Stimulated activated CD4-positive, alpha-beta T cell treated with anti-CD3 and anti-CD28 coated beads, Interleukin-15, amount 100 ng/mL, for 24 hours (primary cell): ENCODE data around the gene DMD.

Experiments used
- DNase-seq: peaks from one replicate; pipeline ENCODE4 v3.0.0-alpha.2; 2020

Gene DMD

DNA sequence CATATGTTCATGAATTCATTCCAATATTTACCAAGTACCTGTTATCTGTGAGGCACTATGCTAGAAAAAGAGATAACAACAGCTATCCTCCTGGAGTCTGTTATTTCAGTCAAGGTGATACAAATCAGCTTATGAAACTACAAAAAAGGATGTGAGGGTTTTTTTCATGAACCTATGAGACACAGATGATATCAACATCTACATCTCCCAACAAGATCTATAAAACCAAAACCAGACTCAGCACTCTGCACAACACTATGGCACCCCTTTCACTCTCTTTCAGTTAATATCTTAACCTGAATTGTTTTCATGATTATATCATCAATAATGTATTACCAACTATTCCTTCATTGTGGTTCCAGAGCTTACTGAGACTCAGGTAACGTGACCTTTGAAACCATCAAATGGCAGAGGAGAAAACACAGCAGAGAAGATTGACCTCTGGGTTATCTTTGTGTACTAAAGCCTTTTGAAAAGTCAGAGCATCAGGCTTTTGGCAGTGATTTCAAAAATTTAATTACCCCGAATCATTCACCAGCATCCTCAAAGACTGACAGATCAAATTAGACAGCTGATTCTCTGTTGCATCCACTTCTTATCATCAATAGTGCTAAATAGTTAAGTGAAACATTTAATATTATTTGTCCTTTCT lies 1894.9 kb downstream of the DMD start:
- no peak for DNase-seq

DNA sequence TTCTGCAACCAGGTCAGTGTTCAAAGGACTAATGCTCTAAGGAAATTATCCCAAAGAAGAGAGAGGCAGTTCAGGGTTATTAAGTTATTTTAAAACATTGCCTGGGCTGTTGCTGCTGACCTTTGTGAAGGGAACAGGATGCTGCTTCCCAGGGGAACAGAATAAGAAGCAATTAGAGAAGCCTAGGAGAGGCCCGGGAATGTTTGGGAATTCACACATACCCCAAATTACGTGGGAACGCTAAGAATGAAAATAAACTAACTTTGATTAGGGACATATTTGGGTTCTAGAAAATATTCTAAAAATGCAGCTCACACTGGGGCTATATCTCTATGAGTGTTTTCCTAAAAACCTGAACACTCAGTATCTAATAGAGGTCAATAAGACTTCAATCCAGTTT lies 1896.4 kb downstream of the DMD start:
- no peak for DNase-seq

DNA sequence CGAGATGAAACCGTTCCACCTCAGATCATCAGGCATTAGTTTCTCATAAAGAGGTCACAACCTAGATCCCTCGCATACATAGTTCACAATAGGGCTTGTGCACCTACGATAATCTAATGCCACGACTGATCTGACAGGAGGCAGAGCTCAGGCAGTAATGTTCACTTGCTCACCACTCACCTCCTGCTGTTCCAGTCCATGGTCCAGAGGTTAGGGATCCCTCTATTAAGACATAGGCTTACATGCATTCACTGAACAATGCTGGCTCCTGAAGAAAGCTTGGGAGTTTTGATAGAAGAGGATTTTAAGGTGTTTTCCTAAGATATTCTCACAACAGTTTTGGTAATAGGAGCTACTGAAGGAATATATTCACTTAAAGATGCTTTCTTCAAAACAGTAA lies 1903.4 kb downstream of the DMD start:
- DNase-seq, result no peak

DNA sequence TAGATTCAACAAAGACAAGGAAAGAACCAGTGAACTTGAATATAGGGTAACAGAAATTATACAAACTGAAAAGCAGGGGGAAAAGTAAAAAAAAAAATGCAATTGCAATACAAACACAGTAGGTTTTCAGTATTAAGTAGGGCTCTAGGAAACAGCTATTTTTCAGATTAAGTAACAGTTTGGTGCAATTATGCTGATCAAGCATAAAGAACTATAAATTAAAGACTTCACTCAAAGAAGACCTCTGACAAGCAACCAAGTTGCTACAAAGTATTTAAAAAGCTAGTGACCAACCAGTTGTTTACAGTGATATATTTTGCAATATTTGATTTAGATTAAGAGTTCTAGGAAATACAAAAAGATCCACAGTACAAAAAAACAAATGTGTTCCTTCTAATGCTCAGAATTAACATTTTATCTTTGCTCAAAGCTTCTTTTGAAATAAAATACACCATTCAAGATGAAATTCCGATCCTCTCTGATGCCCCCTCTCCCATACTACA lies 1908.7 kb downstream of the DMD start:
- DNase-seq, result no peak

DNA sequence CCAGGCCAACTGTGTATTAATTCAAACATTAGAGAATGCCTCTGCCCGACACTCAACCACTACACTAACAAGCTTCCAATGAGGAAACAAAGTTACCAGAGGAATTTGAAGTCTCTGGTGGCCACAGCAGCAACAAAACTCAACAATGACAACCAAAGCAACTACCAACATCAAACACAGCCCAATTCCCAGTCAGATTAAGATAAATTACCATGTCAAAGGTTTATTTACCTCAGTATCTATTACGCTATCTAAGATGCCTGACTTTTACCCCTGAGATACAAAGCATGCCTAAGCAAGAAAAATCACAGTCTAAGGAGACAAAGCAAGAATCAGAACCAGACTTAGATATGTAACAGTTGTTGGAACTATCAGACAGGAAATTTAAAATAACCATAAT lies 1909.4 kb downstream of the DMD start:
- no peak for DNase-seq

DNA sequence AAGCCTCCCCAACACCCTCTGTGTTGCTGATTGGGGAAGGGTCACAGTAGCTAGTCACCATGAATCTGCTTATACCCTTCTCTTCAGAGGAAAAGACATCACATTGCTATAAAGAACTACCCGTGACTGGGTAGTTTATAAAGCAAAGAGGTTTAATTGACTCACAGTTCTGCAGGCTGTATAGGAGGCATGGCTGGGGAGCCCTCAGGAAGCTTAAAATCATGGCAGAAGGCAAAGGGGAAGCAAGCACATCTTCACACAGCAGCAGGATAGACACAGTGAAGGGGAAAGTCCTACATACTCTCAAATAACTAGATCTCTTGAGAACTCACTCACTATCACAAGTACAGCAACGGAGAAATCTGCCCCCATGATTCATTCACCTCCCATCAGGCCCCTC lies 1910.1 kb downstream of the DMD start:
- no peak for DNase-seq

DNA sequence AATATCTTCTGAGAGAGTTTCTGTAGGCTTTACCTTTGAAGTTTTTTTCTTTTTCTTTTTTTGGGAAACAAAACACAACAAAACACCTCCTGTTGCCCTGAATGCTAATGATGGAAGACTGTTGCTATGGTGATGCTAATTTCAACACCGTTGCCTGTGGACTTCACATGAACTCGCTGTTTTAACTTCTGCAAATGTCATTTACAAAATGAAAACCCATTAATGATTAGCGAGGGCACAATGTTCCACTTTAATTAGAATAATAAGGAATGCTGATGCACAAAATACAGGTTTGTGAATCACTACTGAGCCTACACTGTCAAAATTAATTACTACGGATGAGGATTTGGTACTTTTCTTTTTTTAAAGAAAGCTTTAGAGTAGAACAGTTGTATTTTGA lies 1912.4 kb downstream of the DMD start:
- no peak for DNase-seq

DNA sequence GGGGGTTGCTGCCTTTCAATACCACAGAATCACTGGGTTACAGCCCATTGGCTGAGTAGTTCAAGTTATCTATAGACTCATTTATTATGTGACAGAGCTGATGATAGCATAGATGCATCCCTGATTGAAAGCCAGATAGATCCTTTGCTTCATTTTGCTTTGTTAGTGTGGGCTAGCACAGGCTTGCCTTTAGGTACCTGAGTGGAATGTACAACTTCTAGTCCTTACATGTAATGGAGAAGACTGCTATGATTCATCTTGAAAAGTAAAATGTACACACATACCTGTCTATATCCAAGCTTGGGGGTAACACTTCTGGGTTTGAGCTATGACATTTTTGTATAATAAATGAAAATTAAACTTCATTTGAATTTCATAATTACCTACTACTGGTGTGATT lies 1913.5 kb downstream of the DMD start:
- no peak for DNase-seq

DNA sequence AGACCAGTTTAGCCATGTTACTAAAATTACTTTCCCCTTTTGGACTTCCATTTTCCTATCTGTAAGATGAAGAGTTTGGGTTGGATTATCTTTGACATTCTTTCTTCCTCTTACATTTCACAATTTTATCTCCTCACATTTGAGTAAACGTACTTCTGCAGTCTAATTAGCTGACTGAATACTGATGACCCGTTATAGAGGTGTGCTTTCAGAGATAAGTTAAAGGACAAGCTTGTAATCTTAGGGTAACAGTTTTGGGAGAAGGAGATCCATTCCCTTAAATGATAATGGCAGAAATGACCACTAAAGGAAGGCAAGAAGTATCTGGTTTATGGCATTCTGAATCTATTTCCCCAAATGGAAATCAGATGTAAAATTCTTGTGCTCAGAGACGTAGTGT lies 1916.9 kb downstream of the DMD start:
- DNase-seq, result no peak

DNA sequence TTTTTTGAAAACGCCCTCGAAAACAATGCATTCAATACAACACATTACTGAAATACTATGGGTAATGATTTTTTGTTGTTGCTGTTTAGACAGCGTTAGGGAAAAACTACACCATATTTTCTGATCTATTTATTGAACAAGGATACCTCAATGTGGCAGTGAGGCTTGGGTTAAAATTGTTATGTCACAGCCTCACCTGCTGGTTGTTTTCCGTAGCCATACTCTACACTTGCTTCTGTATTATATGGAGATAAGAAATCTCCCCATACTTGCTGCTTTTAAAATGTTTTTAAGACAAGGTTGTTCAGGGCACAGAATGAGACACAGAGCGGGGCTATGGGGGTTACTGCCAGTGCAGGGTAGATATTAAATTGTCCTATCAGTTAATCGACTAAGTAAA lies 1917.9 kb downstream of the DMD start:
- DNase-seq, result no peak

DNA sequence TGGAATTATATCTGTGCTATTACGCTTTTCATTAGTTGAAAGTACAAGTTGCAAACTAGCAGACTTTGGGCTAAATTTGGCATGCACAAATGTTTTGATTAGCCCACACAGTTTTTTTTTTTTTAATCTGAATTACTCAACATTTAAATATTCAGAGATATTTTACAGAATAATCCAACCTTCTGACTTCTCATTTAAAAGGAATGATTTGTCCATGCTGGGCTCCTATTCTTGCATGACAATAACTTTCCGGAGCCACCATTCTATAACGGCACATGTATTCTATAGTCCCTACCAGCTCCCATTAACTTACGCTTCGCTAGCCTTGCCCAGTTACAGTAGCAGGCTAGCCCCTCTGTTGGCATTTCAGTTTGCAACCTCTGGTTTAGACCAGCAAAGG lies 1920.2 kb downstream of the DMD start:
- no peak for DNase-seq

DNA sequence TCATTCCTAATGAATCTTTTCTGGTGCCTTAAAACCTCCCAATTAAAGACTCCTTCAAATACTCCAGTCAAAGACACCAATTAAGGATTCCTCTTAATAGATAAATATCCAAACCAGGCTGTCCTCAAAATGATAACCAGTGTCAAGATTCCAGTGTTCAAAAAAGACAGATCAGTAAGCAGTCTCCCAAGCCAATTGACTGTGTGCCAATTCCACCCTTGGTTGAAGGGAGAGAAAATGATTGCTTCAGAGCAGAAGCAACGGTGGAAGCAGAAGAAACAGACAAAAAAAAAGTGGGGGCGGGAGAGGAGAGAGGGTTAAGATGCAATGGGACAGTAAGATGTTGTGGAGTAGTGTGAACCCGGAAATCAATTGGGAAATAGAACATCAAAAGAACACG lies 1923.5 kb downstream of the DMD start:
- DNase-seq, result no peak

DNA sequence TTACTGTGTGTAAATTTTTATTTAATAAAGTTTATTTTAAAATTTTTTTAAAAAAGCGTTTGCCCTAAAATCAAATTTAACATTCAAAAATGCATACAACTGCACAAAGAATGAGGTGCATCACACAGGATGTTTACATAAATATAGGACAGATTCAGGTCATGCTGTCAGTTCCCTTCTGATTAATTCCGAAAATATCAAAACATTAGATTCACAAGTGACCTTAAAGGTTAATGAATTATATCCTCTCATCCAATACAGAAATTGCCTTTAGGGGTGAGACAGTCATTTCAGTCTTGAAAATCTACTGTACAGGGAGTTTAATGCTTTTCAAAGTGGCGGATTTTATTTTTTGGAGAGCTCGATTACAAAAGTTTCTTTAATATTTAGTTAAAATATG lies 1930.8 kb downstream of the DMD start:
- no peak for DNase-seq

DNA sequence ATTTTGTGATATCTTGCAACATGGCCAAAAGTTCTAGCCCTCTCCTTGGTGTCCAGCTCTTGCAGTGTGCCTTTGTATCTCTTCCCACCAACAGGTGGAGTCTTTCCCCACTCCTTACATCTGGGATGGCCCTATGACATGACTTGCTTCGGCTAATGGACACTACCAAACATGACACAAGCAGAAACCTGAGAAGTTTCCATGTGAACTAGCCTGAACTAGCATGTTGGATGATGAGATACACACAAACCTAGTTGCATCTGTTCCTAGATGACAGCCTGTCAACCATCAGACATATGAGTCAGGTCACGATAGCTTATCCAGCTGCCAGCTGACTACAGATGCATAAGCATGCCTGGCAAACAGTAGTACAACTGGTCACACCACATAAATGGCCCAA lies 1932.0 kb downstream of the DMD start:
- no peak for DNase-seq

DNA sequence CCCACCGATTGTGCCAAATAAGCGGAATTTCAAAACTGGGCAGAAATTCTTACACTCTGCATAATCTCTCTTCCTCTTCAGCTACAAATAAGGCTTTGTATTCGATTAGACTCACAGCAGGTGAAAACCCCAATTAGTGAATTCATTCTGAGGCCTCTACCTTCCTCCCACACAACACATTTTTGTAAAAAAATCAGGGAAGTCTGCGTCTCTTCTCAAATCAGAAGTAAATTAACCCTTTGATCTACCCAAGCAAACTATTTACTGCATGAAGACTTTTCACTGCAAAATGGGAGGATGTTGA lies 1938.9 kb downstream of the DMD start:
- no peak for DNase-seq

DNA sequence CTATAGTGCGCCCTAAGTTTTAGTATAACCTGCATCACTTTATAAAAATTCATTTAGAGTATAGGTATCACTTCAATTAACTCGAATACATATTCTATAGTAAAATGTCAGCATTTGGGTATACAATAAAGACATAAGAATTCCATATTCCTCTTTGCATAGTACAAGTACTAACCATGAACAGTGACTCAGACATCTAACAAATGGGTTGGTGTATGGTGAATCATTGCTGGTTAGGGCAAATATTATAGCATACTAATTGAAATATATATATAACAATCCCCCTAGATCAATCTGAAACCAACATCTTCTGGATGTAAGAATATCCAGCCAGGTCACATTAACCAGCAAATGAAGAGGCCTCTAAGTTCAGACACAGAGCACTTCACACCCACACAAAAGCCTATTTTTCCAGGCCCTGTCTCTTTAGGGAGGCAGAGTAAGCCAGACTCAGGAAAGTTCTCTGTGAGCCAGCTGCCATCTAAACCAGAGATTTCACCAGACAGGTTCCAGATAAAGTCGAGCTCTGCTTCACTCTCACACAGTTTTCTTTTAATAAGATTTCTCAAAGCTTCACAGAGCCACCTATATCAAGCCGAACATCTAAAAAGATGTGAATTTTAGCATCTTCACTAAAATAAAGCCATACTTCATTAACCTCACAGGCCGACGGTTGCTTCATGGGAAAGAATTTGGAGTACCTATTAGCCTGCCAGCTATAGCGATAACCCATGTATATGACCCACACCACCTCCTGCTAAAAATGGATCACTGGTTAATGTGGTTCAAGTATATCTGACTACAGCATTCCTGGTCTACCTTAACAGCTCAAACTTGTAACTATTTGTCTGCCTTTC lies 1939.5 kb downstream of the DMD start:
- DNase-seq, result no peak

DNA sequence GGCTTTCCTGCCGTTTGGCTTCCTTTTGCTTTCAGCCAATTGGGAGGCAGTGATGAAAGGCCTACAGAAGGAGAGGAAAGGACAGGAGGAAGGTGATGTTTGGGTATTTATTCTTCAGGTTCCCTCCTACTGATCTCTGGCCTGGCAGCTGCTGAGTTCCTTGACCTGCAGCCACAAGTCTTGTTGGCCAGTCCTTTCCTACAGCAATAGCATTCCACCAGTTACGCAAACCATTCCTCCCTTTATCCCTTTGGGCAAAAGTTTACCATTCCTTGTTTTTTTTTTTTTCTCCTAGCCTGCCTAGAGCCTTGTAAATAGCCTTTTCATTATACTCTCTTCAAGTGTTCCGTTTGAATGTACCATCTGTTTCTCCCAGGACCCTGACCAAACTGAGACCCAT lies 1941.4 kb downstream of the DMD start:
- no peak for DNase-seq

DNA sequence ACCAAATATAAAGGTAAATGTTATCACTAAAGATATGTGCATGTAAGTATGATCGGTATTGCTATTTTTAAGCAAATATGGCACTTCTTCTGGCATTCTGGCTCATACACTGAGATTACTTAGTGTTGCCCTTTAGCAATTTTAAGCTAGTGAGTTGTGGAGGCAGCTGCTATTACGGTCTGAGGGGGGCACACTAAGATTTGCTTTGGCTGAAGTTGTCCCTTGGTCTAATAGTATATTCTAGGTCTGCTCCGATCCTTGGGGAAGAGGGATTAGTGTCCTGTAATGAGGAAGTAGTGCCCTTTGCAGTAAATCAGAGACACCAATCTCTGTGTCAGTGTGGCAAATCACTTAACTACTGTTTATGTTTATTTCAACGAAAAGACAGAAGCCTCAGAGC lies 1943.0 kb downstream of the DMD start:
- DNase-seq, result no peak

DNA sequence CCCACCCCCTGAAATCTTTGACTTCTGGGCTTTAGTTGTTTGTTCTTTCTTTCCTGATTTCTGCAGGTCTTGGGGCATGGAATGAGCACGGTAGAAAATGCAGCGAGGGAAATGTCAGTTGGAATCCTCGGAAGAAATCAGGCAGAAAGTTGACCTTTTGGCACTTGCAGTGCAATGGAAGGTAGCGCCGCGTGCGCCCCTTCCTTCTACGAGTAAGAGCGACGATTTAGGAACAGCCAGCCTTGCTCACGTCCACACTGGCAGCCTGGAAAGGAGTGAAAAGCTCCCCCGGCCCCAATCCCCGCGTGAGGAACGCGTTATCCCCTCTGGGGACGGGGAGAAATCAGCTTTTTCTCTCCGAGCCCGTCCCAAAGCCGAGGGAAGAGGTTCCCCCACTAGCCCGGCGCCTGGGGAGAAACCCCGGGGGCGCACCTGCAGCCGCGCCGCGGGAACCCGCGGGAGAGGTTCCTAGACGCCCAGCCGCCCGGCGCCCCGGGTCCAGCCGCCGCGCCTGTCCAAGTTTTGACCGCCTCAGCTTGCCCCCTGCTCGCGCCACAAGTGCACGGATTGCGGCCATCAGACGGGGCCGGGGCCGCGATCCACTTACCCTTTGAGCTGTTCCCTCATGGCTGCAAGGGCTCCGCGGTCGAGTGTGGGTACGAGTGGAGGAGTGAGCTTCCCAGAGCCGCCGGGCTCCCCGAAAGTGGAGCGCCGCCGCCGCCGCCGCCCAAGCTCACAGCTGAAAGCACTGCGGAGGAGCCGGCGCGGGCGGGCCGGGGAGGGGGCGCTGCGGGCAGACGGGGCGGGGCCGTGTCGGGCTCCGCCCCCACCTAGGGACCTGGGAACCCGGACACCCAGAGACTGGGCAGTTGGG lies 1944.9 kb downstream of the DMD start:
- peak; percentile 7 for DNase-seq

DNA sequence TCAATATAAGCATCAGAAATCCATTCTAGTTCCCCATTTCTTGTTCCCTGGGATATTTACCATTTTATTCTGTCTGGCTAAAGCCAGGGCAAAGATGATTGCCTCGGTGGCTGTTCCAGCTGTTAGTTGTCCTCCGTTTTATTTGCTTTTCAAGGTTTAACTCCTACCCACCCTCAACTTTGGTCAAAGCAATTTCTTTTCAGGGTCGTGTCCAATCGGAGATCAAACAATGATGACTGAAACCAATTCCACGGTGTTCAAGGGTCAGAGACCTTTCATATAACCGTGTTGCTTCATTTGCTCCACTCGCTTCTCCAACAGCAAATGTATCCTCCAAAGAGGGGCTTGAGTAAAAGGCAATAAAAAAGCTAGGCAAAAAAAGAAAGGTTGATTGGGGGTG lies 1946.0 kb downstream of the DMD start:
- DNase-seq, result no peak

DNA sequence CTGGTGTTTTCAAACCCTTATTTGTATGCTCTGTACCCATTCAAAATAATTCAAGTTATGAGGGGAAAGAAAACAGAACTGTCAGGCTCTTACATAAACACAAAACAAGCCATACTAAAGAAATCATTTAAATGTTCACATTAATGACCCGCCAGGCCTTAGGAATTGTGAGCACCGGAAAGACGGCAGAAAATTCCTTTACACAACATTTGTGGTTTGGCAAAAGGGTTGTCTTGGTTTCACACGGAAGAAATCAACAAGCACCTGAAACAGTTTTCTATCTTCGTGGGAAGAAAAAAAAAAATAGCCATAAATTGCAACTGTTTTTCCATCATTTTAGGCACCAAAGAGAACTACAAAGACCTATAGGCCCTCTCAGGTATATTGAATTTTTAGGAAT lies 1951.0 kb downstream of the DMD start:
- DNase-seq, result no peak

DNA sequence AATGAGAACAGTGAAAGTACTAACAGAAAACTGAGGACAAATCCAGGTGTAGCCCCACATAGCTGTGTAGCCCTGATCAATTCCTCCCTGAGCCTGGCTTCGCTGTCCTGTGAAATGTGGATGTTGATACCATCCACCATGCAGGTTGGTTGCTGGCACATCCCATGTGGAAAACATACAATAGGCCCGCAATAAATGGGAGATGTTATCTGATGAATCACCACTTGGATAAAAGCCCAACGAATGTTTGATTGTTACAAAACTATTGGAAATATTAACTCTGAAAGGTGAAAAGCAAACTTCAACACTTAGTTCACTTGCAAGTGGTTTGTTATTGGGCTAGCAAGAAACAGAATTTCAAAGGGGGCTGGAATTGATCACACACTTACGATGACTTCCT lies 1953.2 kb downstream of the DMD start:
- DNase-seq, result no peak

DNA sequence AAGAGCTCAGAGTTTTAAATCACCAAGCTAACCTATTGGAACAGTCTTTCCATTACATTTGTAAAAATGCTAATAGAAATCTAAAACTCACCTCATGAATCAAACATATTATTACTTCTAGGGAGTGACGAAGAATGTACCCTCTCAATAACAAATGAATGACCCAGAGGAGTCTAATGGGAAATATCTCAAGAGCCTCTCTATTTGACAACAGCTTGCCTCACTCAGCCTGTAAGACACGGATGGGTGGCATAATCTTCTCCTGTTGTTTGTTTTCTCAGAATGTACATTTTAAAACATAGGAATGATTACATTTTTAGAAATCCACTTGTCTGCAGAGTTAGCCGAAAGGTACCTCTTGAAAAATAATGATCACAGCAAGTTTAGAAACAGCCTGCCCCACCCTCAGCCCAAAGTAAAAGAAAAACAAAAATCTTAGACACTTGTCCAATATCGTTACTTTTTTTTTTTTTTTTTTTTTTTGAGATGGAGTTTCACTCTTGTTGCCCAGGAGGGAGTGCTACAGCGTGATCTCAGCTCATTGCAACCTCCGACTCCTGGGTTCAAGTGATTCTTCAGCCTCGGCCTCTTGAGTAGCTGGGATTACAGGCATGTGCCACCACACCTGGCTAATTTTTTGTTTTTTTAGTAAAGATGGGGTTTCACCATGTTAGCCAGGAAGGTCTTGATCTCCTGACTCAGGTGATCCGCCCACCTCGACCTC lies 1955.9 kb downstream of the DMD start:
- DNase-seq, result no peak
